Jurkat, Clone E6-1 (cell line): ENCODE data around the gene AQP6. TPM values are rescaled to one million over a fixed set of nuclear protein-coding genes. Genes with fewer than 3 reads are reported as not detected.

ENCODE experiments used
- DNase-seq: peaks from one replicate; pipeline ENCODE4 v3.0.0-alpha.2; 2011; ENCODE audit warnings: low read depth, low spot score
- H3K4me3 ChIP-seq: 2 replicates; pipeline ENCODE4 v1.5.1; 2011; ENCODE audit warnings: mild to moderate bottlenecking, low read length, control low read depth, moderate library complexity
- polyA plus RNA-seq: library from polyadenylated mRNA; unstranded; fragments of >200 nt; gene quantifications from one replicate; pipeline ENCODE4 v1.2.1, GENCODE V29; 2012; ENCODE audit warnings: missing spikeins; ENCODE audit not compliant: insufficient read length, insufficient read depth

AQP6 gene
- polyA plus RNA-seq: not detected

- no peak for DNase-seq
- no peak within 1 kb of the TSS for H3K4me3 ChIP-seq
These were observed at the start of gene AQP6 for GRCh38 chr12:49972641-49973360. Gene AQP6 (plus strand): TSS chr12:49972947. CDS start chr12:49973174, 227 bp downstream.

GRCh38 chr12:49923035-49923644 is 49.6 kb upstream of the AQP6 start:
- no peak overlapping the region for H3K4me3 ChIP-seq
- DNase-seq: no peak

GRCh38 chr12:49923880-49924556 is 48.7 kb upstream of the AQP6 start:
- DNase-seq: no peak
- H3K4me3 ChIP-seq: no peak overlapping the region

- no peak for DNase-seq
- no peak overlapping the region for H3K4me3 ChIP-seq
These were observed 48.0 kb upstream of the AQP6 start for GRCh38 chr12:49924628-49925246.

- DNase-seq: no peak
- no peak overlapping the region for H3K4me3 ChIP-seq
These were observed 47.1 kb upstream of the AQP6 start for GRCh38 chr12:49925433-49926204.

GRCh38 chr12:49928471-49928870 is 44.3 kb upstream of the AQP6 start:
- no peak for DNase-seq
- no peak overlapping the region for H3K4me3 ChIP-seq

- no peak overlapping the region for H3K4me3 ChIP-seq
- DNase-seq: no peak
These were observed 43.2 kb upstream of the AQP6 start for GRCh38 chr12:49929581-49929980.

- DNase-seq: no peak
These were observed 42.0 kb upstream of the AQP6 start for GRCh38 chr12:49930515-49931288.

GRCh38 chr12:49932023-49932422 is 40.7 kb upstream of the AQP6 start:
- DNase-seq: no peak
- no peak overlapping the region for H3K4me3 ChIP-seq

More at GRCh38 chr12:49930515-49931288, 42.0 kb upstream of the AQP6 start:
- no peak overlapping the region for H3K4me3 ChIP-seq

- DNase-seq: no peak
- H3K4me3 ChIP-seq: no peak overlapping the region
These were observed 40.1 kb upstream of the AQP6 start for GRCh38 chr12:49932533-49933130.

- no peak for DNase-seq
- no peak overlapping the region for H3K4me3 ChIP-seq
These were observed 39.0 kb upstream of the AQP6 start for GRCh38 chr12:49933796-49934195.

- no peak overlapping the region for H3K4me3 ChIP-seq
- no peak for DNase-seq
These were observed 38.2 kb upstream of the AQP6 start for GRCh38 chr12:49934505-49934904.

- DNase-seq: no peak
- H3K4me3 ChIP-seq: no peak overlapping the region
These were observed 35.8 kb upstream of the AQP6 start for GRCh38 chr12:49936925-49937324.

GRCh38 chr12:49937639-49938300 is 35.0 kb upstream of the AQP6 start:
- no peak overlapping the region for H3K4me3 ChIP-seq
- DNase-seq: no peak

- no peak overlapping the region for H3K4me3 ChIP-seq
- DNase-seq: no peak
These were observed 33.4 kb upstream of the AQP6 start for GRCh38 chr12:49939307-49939706.

GRCh38 chr12:49939707-49940106 is 33.0 kb upstream of the AQP6 start:
- no peak for DNase-seq
- no peak overlapping the region for H3K4me3 ChIP-seq
